ENCODE results near the gene HLA-DRB5.

DNA sequence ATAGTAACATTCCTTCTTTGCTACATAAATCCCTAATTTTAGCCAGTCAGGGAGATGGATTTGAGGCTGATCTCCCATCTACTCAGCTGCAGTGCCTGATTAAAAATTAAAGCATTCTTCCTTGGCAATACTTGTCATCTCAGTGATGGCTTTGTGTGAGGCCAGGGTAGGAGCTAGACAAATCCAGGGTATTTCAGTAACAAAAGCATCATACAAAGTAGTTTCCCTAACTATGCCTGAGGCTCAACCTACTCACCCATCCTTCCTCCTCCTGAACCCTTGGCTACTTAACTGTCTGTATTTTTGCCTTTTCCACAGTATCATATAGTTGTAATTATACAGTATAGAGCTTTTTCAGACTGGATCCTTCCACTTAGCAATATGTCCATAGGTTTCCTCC, 37.7 kb downstream of the HLA-DRB5 start:
- TF ChIP-seq, protein P1, sequence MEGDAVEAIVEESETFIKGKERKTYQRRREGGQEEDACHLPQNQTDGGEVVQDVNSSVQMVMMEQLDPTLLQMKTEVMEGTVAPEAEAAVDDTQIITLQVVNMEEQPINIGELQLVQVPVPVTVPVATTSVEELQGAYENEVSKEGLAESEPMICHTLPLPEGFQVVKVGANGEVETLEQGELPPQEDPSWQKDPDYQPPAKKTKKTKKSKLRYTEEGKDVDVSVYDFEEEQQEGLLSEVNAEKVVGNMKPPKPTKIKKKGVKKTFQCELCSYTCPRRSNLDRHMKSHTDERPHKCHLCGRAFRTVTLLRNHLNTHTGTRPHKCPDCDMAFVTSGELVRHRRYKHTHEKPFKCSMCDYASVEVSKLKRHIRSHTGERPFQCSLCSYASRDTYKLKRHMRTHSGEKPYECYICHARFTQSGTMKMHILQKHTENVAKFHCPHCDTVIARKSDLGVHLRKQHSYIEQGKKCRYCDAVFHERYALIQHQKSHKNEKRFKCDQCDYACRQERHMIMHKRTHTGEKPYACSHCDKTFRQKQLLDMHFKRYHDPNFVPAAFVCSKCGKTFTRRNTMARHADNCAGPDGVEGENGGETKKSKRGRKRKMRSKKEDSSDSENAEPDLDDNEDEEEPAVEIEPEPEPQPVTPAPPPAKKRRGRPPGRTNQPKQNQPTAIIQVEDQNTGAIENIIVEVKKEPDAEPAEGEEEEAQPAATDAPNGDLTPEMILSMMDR (IDR thresholded peaks at IDR 0.05), result no peak
- no peak for TF ChIP-seq POLR2A (IDR thresholded peaks at IDR 0.05)
- no peak for TF ChIP-seq POLR2AphosphoS5 (IDR thresholded peaks at IDR 0.05)
